ENCODE measurements around the gene B3GNT7. TPM values are rescaled to one million over a fixed set of nuclear protein-coding genes. Genes with fewer than 3 reads are reported as not detected.

The B3GNT7 gene
- total and polyA plus RNA-seq, 12 donors: 0.72 to 61.7 (median 2.1) TPM

DNA sequence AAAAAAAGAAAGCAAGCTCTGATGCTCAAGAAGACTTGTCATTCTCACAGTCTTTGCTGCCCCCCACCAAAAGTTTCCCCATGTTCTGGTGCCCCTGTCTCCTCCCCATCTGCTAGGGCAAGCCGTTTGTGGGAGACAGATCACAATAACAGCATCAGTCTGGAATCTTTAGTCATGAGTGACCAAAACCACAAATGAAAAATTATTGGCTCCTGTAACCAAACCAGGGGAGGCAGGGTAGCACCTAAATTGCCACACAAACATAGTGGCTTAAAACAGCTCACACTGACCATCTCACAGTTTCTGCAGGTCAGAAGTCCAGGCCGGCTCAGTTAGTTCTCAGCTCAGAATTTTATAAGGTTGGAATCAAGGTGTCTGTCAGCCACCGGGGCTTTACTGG is 9.1 kb upstream of the B3GNT7 start:
- no peaks in the 10 kb centered on the region for H3K27me3 ChIP-seq
- TF ChIP-seq CTCF (IDR thresholded peaks at IDR 0.05): no peak
- DNase-seq: no peak
- H3K36me3 ChIP-seq: no peaks in the 10 kb centered on the region
- H3K4me3 ChIP-seq: no peak overlapping the region
- peaks cover 0 to 13% (median 4%) of the 10 kb centered on the region in 11 donors for H3K9me3 ChIP-seq
- 82 to 86% methylated on average over 3 of the region's 3 CpGs for WGBS, 2 donors
- H3K27ac ChIP-seq: no peak overlapping the region
- ATAC-seq: no peak
- H3K4me1 ChIP-seq: peaks cover 0 to 26% (median 0%) of the 10 kb centered on the region in 9 donors
- intact Hi-C loops (cut with DNase I): no loop called here

- WGBS, 2 donors: 54 to 60% methylated on average over 24 to 26 of the region's 26 CpGs
- peak overlapping the region in 4 of 10 donors; percentile 26 to 58 (median 44) for H3K27ac ChIP-seq
- H3K4me3 ChIP-seq: no peak overlapping the region
- peaks cover 0 to 13% (median 4%) of the 10 kb centered on the region in 11 donors for H3K9me3 ChIP-seq
- no peaks in the 10 kb centered on the region for H3K27me3 ChIP-seq
- peak in 2 of 9 donors; percentile 13 to 16 for TF ChIP-seq CTCF (IDR thresholded peaks at IDR 0.05)
- ATAC-seq (peak; percentile 59 to 90 (median 82)), DNase-seq (peak; percentile 63 to 71)
- peaks cover 0 to 31% (median 0%) of the 10 kb centered on the region in 9 donors for H3K4me1 ChIP-seq
- intact Hi-C loops (cut with DNase I): no loop called here
- no peaks in the 10 kb centered on the region for H3K36me3 ChIP-seq
Measured at GRCh38 chr2:231387904-231388724, 7.4 kb upstream of the B3GNT7 start.

GRCh38 chr2:231388725-231389346 is 6.7 kb upstream of the B3GNT7 start:
- peak in 2 of 8 donors; percentile 10 to 11 for ATAC-seq
- intact Hi-C loops (cut with DNase I): no loop called here
- Histone ChIP-seq H3K27me3 (peaks cover 0 to 5% (median 0%) of the 10 kb centered on the region in 7 donors), H3K9me3 (peaks cover 0 to 13% (median 4%) of the 10 kb centered on the region in 11 donors), H3K36me3 (no peaks in the 10 kb centered on the region), H3K4me3 (no peak overlapping the region), H3K4me1 (peaks cover 0 to 31% (median 0%) of the 10 kb centered on the region in 9 donors), H3K27ac (peak overlapping the region in 4 of 10 donors; percentile 26 to 58 (median 44))
- 88 to 92% methylated on average over 15 of the region's 15 CpGs for WGBS, 2 donors
- no peak for DNase-seq
- TF ChIP-seq CTCF (IDR thresholded peaks at IDR 0.05): no peak

DNA sequence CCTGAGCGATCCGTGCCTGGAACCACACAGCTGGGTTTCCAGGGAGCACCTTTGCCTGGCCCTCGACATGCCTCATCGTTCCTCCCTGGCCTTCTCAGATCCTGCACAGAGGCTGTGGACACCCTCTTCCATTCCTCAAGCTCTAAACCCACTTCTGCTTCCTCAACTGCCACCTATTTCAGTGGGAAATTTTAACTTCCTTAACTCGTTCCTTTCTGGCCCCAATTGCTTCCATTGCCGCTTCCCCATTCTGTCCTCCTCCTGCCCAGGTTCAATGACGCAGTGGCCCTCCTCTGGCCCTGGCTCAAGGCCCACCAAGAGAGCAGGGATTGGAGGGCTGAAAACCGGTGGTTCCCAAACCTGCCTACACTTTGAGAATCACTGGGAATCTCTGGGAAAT is 4.8 kb upstream of the B3GNT7 start:
- WGBS, 2 donors: 74 to 84% methylated on average over 8 of the region's 8 CpGs
- H3K4me3 ChIP-seq: no peak overlapping the region
- ATAC-seq: no peak
- no peak for TF ChIP-seq CTCF (IDR thresholded peaks at IDR 0.05)
- H3K27ac ChIP-seq: no peak overlapping the region
- intact Hi-C loops (cut with DNase I): loop anchor here in 1 of 10 donors (5.0 kb wide), 1 partner anchor 93 kb away; no protein-coding TSS in a partner anchor
- no peaks in the 10 kb centered on the region for H3K36me3 ChIP-seq
- peaks cover 0 to 37% (median 0%) of the 10 kb centered on the region in 9 donors for H3K4me1 ChIP-seq
- no peak for DNase-seq
- peaks cover 0 to 21% (median 11%) of the 10 kb centered on the region in 7 donors for H3K27me3 ChIP-seq
- no peaks in the 10 kb centered on the region for H3K9me3 ChIP-seq
